Measurements from ENCODE around the gene CDCA5. TPM values are rescaled to one million over a fixed set of nuclear protein-coding genes. Genes with fewer than 3 reads are reported as not detected.

CDCA5 gene
- total RNA-seq, 1 donor from 2014 or later: 14.1 TPM

DNA sequence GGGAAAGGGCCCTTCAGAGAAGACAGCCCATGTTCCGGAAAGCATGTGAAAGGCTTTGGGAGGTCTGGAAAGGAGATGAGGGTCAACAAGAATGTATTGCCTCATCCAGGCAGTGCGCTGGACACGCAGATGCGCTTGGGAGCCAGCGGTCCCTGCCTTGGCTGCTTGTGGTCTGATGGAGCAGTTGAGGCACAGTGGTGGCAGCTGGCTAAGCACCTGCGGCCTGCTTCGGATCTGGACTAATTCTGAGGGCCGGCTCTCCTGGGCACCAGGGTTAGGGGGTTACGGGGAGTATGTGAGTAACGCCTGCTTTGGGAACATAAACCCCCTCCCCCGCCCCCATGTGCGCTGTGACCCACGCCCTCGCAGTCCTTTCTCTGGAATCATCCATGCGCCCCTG, 23.2 kb upstream of the CDCA5 start:
- ATAC-seq: no peak

- no peak for ATAC-seq
Measured at GRCh38 chr11:65104628-65105027, 20.8 kb upstream of the CDCA5 start.

- ATAC-seq: no peak
Measured at GRCh38 chr11:65103476-65103875, 19.6 kb upstream of the CDCA5 start.

DNA sequence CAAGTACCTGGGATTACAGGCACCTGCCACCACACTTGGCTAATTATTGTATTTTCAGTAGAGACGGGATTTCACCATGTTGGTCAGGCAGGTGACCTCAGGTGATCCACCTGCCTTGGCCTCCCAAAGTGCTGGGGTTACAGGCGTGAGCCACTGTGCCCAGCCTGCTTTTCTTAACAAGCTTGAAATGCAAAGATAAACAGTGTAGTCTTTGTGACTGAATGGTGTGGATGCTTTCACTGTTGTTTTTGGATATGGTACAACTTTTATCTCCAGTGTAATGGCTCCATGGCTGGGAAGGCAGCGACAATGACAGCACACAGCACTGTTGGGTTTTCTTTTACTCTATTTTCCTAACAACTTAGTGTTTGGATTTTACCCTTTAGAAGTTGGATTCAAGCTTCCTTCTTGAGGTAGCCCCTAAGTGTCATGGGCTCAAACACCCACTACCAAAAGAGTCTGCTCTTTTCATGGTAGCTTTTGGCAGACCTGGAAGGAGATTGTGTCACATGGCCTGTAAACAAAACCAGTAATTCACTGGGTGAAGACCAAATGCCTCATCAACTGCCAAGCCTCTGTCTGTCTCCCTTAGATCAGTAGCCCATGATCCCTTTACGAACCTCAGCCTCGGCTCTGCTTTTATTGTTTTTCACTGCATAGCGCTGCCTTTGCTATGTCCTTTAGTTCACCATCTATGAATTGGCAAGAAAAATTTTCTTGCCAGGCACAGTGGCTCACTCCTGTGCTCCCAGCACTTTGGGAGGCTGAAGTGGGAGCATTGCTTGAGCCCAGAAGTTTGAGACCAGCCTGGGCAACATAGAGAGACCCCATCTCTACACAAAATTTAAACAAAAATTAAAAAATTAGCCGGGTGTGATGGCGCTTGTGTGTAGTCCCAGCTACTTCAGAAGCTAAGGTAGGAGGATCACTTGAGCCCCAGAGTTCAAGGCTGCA, 18.6 kb upstream of the CDCA5 start:
- peak; percentile 30 for ATAC-seq

DNA sequence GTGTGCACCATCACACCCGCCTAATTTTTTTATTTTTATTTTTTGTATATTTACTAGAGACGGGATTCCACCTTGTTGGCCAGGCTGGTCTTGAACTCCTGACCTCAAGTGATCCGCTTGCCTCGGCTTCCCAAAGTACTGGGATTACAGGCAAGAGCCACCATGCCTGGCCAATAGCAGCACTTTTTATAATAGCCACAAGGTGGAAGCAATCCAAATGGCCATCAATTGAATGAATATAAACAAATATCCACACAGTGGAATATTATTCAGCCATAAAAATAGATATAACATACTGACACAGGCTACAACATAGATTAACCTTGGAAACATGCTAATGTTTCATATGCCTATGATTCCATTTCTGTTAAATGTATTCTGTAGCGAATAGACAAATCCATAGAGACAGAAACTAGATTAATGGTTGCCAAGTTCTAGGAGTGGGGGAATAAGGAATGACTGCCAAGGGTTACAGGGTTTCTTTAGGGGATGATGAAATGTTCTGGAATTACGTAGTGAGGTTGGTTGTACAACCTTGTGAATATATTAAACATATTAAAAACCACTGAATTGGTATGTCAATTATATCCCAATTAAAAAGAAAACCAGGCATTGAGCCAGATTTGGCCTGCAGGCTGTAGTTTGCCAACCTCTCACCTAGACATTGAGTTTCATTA, 17.0 kb upstream of the CDCA5 start:
- peak; percentile 1 for ATAC-seq

DNA sequence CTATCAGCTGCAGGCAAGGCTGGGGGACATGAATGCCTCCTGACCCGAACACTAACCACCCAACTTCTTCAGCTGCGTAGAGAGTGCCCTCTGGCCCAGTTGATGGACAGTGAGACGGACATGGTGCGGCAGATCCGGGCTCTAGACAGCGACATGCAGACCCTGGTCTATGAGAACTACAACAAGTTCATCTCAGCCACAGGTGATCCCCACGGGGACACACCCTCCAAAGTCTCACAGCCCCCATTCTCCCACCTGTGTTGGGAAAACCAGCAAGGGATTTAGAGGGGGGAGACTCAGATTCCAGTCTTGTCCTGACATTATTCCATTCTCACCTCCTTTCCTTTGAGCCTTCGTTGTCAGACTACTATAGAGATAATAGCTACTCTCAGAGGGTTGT, 13.1 kb upstream of the CDCA5 start:
- no peak for ATAC-seq

DNA sequence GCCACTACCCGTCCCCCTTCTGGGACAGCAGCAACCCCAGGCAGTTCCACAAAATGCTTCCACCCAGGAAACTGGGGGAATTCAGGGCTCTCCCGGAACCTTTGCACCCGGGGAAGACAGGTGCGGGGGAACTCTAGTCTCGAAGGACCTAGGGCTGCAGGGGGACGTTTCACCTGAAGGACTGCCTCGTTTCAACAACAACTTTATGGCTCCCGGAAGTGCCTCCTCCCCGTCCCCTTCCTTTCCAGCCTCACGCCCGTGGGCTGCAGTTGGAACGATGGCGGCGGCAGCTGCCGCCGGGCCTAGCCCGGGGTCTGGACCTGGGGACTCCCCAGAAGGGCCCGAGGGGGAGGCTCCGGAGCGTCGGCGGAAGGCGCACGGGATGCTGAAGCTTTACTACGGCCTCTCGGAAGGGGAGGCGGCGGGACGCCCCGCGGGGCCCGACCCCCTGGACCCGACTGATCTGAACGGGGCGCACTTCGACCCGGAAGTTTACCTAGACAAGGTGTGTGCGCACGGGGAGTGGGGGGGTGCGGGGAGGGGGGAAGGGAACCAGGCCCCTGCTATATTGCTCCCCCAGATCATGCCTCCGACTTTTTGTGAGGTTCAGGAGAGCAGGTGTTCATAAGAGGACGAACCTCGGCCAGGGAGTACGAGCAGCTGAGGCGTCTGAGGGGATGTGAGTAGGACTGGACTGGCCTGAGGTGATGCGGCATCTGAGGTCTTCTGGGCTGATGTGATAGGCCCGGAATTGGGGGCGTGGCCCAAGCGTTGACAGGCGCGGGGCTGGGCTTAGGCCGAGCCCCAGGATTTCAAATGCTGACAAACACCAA, 12.3 kb upstream of the CDCA5 start, which contains the start of gene VPS51:
VPS51 (plus strand) TSS at position 241 of the 833 bp plus-strand sequence; CDS start at position 278, 37 bp downstream.
- ATAC-seq: peak; percentile 92

DNA sequence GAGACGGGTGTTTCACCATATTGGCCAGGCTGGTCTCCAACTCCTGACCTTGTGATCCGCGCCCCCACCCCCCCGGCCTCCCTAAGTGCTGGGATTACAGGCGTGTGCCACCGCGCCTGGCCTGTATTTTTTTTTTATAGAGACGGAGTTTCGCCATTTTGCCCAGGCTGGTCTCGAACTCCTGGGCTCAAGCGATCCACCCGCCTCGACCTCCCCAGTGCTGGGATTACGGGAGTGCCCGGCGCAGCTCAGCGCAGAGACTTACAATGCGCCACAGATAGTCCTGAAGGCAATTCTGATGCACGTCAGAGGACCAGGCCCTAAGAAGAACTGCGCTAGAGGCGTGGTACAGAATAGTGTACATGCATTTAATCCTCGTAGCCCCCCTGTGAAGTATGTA, 11.6 kb upstream of the CDCA5 start:
- ATAC-seq: peak; percentile 2

GRCh38 chr11:65090628-65091027, 6.8 kb upstream of the CDCA5 start:
- no peak for ATAC-seq

GRCh38 chr11:65089621-65090020, 5.8 kb upstream of the CDCA5 start:
- ATAC-seq: no peak

- ATAC-seq: no peak
Measured at GRCh38 chr11:65087827-65088226, 4.0 kb upstream of the CDCA5 start.

- ATAC-seq: no peak
Measured at GRCh38 chr11:65087216-65087615, 3.4 kb upstream of the CDCA5 start.

DNA sequence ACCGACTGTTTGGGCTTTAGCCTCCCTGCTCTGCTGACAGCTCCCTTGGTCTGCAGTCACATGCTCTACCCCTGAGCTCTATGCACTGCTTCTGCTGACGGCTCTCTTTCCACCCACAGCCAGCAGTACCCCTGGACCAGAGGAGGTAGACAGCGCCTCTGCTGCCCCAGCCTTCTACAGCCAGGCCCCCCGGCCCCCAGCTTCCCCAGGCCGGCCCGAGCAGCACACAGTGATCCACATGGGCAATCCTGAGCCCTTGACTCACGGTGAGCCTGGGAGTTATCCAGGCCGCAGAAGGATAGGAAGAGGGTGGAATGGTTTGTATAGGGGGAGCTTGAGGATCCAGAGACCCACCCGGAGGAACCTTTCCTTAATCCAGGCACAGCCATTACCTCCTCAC, 3.0 kb upstream of the CDCA5 start:
- ATAC-seq: no peak

DNA sequence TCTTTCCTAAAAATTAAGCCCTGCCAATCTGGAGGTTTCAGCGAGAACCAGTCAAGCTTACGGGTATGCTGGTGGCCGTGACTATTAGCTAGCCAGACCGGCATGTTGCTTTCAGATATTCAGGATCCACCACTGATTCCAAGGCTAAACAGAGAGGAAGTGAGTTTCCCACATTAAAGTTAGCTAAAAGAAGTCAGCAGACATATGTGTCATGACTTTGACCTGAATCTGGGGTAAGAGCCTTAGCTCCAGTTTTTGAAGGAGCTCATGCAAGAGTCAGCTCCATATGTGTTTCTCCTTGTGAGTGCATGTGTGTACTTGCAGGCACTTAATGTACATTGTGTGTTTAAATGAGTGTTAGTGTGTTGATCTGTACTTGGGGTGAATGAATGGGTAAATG, 1.6 kb upstream of the CDCA5 start:
- ATAC-seq: no peak

DNA sequence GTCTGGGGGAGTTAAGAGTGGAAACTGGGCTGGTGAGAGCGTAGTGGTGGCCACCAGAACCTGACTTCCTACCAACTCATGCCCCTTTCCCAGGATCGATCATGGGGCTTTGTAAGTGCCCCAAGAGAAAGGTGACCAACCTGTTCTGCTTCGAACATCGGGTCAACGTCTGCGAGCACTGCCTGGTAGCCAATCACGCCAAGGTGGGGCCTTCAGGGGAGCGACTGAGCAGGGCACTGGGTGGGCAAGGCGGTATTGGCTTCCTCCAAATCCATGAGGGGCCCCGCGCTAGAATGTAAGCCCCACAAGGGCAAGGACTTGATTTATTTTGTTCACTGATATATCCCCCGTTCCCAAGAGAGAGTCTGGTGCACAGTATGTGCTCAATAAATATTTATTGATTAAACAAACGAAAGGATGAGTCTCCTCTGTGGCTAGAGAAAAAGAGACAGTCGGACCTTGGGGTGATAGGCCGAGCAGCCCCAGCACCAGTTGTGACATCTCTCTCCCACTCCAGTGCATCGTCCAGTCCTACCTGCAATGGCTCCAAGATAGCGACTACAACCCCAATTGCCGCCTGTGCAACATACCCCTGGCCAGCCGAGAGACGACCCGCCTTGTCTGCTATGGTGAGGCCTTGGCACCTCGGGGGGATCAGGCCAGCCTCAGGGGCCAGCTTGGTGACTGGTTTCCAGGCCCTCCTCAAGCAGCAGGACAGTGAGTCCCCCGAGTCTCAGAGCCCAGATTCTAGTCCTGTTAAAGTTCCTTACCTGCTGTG, 947 bp upstream of the CDCA5 start:
- no peak for ATAC-seq

- ATAC-seq: no peak
Measured at GRCh38 chr11:65083134-65083833, 556 bp downstream of the CDCA5 start.

DNA sequence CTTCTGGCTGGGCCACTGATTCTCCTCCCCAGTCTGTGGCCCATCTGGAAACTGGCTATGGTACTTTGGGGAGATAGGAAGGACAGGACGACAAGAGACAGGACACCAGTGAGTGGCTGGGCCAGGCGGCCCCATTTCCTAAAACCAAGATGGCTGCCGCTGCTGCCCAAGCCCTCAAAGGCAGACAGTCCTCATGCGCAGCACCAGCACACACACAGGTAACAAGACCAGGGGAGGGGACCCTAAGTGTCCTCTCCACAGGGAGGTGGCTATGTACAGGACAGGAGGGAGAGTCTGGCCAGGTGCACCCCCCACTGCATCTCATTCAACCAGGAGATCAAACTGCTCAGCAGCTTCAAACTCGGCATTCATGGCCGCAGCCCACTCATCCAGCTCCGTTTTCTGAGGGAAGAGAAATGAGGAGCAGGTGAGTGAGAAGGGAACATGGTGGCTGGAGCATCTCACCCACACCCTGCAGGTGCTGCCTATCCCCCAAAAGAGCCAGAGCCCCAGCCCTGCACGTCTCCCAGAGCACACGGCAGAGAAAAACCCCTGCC, 5.0 kb downstream of the CDCA5 start:
- no peak for ATAC-seq

GRCh38 chr11:65078151-65078550, 5.7 kb downstream of the CDCA5 start:
- ATAC-seq: peak; percentile 69

- ATAC-seq: no peak
Measured at GRCh38 chr11:65077451-65077850, 6.4 kb downstream of the CDCA5 start.

DNA sequence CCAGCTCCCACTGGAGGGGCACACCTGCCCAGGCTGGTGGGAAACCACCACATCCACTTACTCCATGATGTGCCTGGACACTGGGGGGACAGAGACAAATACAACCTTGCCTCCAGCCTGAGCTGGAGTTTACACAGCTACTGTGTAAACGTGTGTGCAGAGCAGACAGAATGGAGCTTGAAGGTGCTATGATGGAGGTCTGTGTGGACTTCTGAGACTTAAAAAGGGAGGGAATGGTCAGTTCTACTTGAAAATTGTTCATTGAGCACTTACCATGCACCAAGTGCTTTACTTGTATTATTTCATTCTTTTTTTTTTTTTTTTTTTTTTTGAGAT, 11.2 kb downstream of the CDCA5 start:
- no peak for ATAC-seq

Data from esophagus mucosa (tissue), 1 donor.